Common myeloid progenitor, CD34-positive (primary cell): ENCODE results near the gene TMEM88.

ENCODE experiments used
- CTCF ChIA-PET: fragments of 350-600 bp; sonication (Branson Sonifier 250); formaldehyde crosslinking; loops from one replicate; lab custom pipeline; 2021; ENCODE audit warnings: antibody characterized with exemption; lab: Charles Lee
- POLR2A ChIA-PET: fragments of 350-600 bp; sonication (Branson Sonifier 250); formaldehyde crosslinking; loops from one replicate; lab custom pipeline; 2021; ENCODE audit warnings: antibody characterized with exemption; lab: Charles Lee
- DNase-seq, 3 donors: peaks; one replicate each; pipeline versions ENCODE4 v3.0.0 to v3.0.0-alpha.2; 2013
- H3K27ac ChIP-seq, 2 experiments: 1 replicate in 1 of 2; 2 replicates in 1 of 2; pipeline ENCODE4 v1.7.0; 2013; ENCODE audit warnings: inconsistent platforms in 2 of 2, low read length in 2 of 2, mild to moderate bottlenecking in 2 of 2, low read depth in 1 of 2, moderate library complexity in 1 of 2; ENCODE audit not compliant: severe bottlenecking in 2 of 2, insufficient read depth in 1 of 2, poor library complexity in 1 of 2
- H3K27me3 ChIP-seq, 5 experiments: replicated peaks in 2 of 5; 1 replicate in 3 of 5; 2 replicates in 2 of 5; pipeline versions ENCODE4 v1.6.1 to v1.7.0; 2013; ENCODE audit warnings: low read length in 4 of 5, mild to moderate bottlenecking in 2 of 5, moderate library complexity in 2 of 5, inconsistent platforms in 1 of 5; ENCODE audit not compliant: insufficient read depth in 5 of 5, control insufficient read depth in 4 of 5
- H3K36me3 ChIP-seq, 4 experiments: 1 replicate in 2 of 4; 2 replicates in 2 of 4; pipeline versions ENCODE4 v1.6.1 to v1.7.0; 2013; ENCODE audit warnings: low read length in 3 of 4, control low read depth in 1 of 4, mild to moderate bottlenecking in 1 of 4; ENCODE audit not compliant: control insufficient read depth in 4 of 4, insufficient read depth in 4 of 4
- H3K4me1 ChIP-seq, 4 experiments: 1 replicate in 3 of 4; 2 replicates in 1 of 4; pipeline versions ENCODE4 v1.6.1 to v1.7.1; 2013; ENCODE audit warnings: low read length in 3 of 4, mild to moderate bottlenecking in 3 of 4, control low read depth in 1 of 4, inconsistent platforms in 1 of 4, moderate library complexity in 1 of 4; ENCODE audit not compliant: control insufficient read depth in 4 of 4, insufficient read depth in 4 of 4; ENCODE audit errors: control extremely low read depth in 1 of 4
- H3K4me3 ChIP-seq, 7 experiments: 1 replicate in 4 of 7; 2 replicates in 3 of 7; pipeline versions ENCODE4 v1.5.1 to v1.7.0; 2013; ENCODE audit warnings: mild to moderate bottlenecking in 7 of 7, low read length in 6 of 7, moderate library complexity in 6 of 7, inconsistent platforms in 2 of 7, low read depth in 2 of 7, control low read depth in 1 of 7; ENCODE audit not compliant: insufficient read depth in 4 of 7, control insufficient read depth in 1 of 7; ENCODE audit errors: extremely low read depth in 1 of 7
- H3K9me3 ChIP-seq, 5 experiments: 1 replicate in 4 of 5; 2 replicates in 1 of 5; pipeline versions ENCODE4 v1.6.1 to v1.7.1; 2013; ENCODE audit warnings: low read length in 4 of 5, mild to moderate bottlenecking in 2 of 5, inconsistent platforms in 1 of 5, low read depth in 1 of 5, moderate library complexity in 1 of 5; ENCODE audit not compliant: control insufficient read depth in 4 of 5, insufficient read depth in 2 of 5; ENCODE audit errors: control extremely low read depth in 1 of 5
- WGBS: methylation state at CpG from one replicate; pipeline ENCODE4 v1.1.5; 2013; ENCODE audit not compliant: insufficient coverage; 5-methylcytosine and 5-hydroxymethylcytosine counted together

TMEM88 gene

DNA sequence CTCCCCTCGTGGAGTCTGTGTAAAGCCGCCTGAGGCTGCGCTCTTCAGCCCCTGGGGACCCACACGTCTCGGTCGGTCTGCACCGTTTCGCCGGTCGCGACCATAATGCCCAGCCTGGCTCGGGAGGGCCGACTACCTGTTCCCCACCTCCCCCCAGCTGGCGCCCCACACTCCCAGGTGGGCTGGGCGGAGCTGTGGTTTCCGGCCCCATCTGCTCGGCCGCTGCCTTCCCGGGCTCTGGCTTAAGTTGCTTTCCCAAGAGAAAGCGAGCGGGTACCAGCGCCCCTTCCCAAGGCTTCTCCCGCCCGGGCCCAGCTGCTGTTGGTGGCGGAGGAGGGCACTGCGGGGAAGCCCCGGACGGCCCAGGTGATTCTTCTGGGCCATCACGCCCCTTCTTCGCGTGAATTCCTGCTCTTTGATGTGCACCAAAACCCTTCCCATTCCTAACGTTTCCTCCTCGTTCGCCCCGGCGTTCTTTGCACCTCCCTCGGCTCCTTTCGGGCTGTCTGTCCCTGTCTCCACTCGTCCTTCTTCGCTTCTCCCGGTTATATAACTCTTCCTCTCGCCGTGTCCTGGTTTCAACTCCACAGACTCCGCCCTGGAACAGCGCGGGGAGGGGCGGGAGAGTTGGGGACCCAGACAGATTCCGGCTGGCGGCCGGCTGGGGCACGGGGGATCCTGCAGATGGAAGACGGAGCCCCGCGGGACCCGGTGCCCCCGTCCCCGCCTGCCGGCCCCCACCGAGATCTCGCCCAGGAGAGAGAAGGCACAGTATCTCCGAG, 18.9 kb upstream of the TMEM88 start:
- ChIA-PET CTCF (interaction anchor here (0.7 to 5.6 kb wide), 10 partner anchors 10 to 77 kb away, joined by 3 to 34 read pairs (median 6); partner anchors contain the start of genes CYB5D1 and NAA38), POLR2A (interaction anchor here (0.5 to 5.0 kb wide), 6 partner anchors 9 to 337 kb away, joined by 3 to 37 read pairs (median 11); partner anchors contain the start of genes CYB5D1 and NAA38)
- H3K9me3 ChIP-seq: no peaks in the 10 kb centered on the region
- under 1% methylated on average over 45 of the region's 61 CpGs for whole genome bisulfite sequencing
- DNase-seq: no peak
- H3K36me3 ChIP-seq: peaks cover 0 to 12% (median 9%) of the 10 kb centered on the region in 4 experiments
- H3K4me1 ChIP-seq: peaks cover 19 to 70% (median 60%) of the 10 kb centered on the region in 4 experiments
- peak overlapping the region; percentile 98 to 99 for H3K27ac ChIP-seq
- peak overlapping the region; percentile 64 to 92 (median 79) for H3K4me3 ChIP-seq
- H3K27me3 ChIP-seq: no peaks in the 10 kb centered on the region

DNA sequence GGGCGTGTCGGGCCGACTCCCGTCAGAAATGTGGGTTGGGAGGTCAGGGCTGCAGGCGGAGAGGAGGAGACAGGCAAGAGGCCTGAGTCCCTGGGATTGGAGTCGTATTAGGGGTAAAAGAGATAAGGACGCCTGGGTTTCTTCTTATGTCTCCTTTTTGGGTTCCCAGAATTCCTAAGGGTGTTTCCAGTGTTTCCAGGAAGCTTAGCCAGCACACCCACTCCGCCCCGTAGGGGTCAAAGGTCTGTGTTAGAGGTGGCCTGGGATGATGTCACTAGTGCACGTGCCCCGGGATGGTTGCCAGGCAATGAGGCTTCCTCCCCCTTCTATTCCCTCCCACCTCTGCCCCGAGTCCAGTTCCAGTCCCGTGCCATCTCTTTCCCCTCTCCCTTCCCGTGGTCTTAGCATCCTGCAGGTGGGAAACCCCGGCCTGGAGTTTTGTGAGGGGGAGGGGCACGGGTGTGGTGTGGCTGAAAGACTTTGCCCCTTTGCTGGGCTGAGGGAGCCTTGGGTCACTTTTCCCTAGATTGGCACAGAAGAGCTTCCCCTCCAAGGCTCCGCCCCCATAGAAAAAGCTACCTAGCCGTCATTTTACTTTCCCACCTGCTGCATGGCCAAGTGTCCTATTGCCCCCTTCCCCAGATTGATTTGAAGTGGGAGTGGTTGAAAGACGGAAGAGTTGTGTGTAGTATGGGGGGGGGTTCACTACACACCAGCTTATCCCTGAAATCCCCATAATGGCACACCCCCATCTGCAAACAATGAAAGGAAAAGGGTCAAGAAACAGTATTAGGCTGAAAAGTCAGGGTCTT, 18.1 kb upstream of the TMEM88 start:
- Histone ChIP-seq H3K9me3 (no peaks in the 10 kb centered on the region), H3K4me3 (peak overlapping the region; percentile 64 to 92 (median 79)), H3K36me3 (peaks cover 0 to 12% (median 9%) of the 10 kb centered on the region in 4 experiments), H3K27ac (peak overlapping the region; percentile 98 to 99), H3K4me1 (peaks cover 21 to 75% (median 66%) of the 10 kb centered on the region in 4 experiments), H3K27me3 (no peaks in the 10 kb centered on the region)
- CTCF ChIA-PET: interaction anchor here (0.9 to 4.6 kb wide), 8 partner anchors 8 to 76 kb away, joined by 3 to 29 read pairs (median 4); partner anchors contain the start of genes CHD3 and NAA38
- WGBS: 3% methylated on average over 12 of the region's 19 CpGs
- POLR2A ChIA-PET: interaction anchor here (0.6 to 5.0 kb wide), 3 partner anchors 13 to 382 kb away, joined by 3 to 28 read pairs (median 7); partner anchors contain the start of gene NAA38
- peak; percentile 88 to 94 (median 92) for DNase-seq

DNA sequence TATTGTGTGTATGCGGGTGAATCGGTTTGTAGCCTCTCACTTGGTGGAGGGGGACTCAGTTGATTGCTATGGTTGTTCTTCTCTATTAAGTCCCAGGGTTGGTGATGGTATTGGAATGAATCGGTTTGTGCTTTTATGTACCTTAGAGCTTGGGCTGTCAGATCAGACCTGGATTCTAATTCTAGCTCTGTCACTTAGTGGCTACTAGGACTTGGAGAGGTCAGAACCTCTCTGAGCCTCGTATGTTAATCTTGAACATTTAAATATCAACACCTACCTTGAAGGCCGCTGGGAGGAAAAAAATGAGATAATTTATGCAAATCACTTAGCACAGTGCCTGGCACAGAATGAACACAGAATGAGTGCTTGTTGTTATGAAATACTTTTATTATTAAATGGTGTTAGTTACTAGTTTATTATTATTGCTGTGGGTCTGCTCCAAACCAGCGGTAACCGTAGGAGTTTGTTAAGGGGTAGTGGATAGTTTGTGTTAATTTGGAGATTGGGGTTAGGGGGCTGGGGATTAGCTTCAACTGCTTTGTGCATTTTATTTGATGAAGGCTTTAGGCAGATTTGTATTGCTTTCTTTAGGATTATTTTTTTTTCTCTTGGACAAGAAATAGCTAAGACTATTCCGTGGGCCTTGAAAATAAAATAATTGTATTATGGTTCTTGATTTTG, 17.3 kb upstream of the TMEM88 start:
- peak in 1 of 3 donors; percentile 16 for DNase-seq
- WGBS: 47% methylated on average over 4 of the region's 8 CpGs
- Histone ChIP-seq H3K27me3 (no peaks in the 10 kb centered on the region), H3K27ac (peak overlapping the region; percentile 33 to 99), H3K36me3 (peaks cover 0 to 12% (median 9%) of the 10 kb centered on the region in 4 experiments), H3K4me3 (peak overlapping the region in 6 of 7 experiments; percentile 64 to 92 (median 82)), H3K9me3 (no peaks in the 10 kb centered on the region), H3K4me1 (peaks cover 21 to 79% (median 72%) of the 10 kb centered on the region in 4 experiments)
- ChIA-PET CTCF (interaction anchor here (0.9 to 4.6 kb wide), 9 partner anchors 8 to 60 kb away, joined by 3 to 29 read pairs (median 4); partner anchors contain the start of genes CHD3 and NAA38), POLR2A (interaction anchor here (0.6 to 5.0 kb wide), 5 partner anchors 12 to 381 kb away, joined by 3 to 28 read pairs (median 7); partner anchors contain the start of gene NAA38)

DNA sequence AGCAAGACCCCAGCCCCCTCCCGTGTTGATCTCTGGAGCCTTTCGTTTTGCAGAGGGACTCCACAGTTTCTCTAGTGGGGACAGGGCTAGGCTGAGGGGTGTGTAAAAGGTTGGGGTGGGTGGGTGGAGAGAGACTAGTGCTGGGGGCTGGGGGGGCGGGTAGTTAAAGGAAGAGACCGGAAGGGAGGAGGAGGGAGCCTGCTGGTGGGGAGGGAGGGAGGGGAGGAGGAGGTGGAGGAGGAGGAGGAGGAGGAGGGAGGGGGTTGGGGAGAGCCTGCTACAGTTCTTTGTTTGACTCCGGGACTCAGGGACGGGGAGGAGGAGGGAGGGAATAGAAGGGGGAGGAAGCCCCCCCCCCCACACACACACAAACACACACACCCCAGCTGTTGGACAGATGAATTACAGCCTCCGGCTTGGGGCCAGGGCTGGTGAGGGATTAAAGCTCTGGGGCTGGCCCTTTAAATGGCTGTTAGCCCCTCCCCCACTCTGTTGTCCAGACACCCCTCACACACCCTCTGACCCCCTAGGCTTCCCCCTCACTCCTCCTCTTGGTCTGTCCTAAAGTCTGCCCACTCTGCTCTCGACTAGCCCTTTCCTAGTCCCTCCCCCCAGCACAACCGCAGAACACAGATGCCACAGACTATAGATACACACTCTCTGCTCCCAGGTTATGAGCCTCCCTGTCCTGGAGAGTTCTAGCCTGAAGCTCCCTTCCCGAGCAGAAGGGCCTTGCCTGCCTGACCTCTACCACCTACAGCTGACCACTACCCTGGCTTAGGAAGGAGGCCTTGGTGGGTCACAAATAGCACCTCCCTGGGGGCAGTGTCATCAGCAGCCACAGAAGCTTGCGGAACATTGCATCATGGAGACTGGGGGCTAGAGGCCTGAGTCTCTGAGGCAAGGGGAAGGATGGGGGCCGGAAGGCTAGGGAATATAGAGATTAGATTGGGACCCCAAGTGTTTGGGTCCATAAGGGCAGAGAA, 16.5 kb upstream of the TMEM88 start:
- peaks cover 21 to 84% (median 78%) of the 10 kb centered on the region in 4 experiments for H3K4me1 ChIP-seq
- H3K27me3 ChIP-seq: no peaks in the 10 kb centered on the region
- ChIA-PET POLR2A (interaction anchor here (0.5 to 1.9 kb wide), 4 partner anchors 18 to 406 kb away, joined by 3 to 7 read pairs (median 4); no protein-coding TSS in a partner anchor), CTCF (interaction anchor here (1.0 to 4.6 kb wide), 8 partner anchors 11 to 50 kb away, joined by 3 to 29 read pairs (median 4); partner anchors contain the start of genes CHD3 and NAA38)
- H3K27ac ChIP-seq: peak overlapping the region; percentile 33 to 99
- no peaks in the 10 kb centered on the region for H3K9me3 ChIP-seq
- H3K4me3 ChIP-seq: peak overlapping the region in 6 of 7 experiments; percentile 64 to 92 (median 82)
- 14% methylated on average over 6 of the region's 12 CpGs for WGBS
- DNase-seq: peak in 2 of 3 donors; percentile 83 to 88
- H3K36me3 ChIP-seq: peaks cover 0 to 12% (median 9%) of the 10 kb centered on the region in 4 experiments

DNA sequence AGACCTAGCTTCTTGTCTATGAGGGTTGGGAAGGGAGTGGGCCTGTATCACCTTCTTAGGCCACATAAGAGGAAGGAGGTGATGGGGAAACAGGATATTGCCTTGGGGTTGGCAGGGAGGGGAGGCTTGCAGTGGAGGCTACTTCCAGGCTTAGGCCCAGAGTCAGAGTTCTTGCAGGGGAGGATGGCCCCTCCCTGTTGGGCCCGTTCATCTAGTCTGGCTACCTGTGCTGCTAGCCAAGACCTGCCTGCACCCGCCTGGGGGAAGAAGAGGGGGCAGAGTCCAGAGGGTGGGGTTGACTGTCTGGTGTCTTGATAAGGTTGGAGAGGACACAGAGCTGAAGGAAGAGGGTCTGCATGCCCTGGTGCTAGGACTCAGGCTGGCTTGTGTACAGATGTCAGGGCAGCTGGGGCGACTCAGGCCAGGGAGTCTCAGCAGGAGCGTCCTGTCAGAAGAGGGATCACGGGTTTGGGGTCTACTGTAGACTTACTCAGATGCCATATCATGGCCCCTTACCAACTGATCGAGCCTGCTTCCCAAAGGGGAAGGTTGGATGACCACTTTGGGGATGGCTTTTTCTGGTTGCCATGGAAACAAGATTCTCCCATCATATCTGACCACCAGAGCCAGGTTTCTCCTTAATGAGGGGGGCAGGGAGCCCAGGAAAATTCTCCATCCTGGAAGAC, 15.5 kb upstream of the TMEM88 start:
- CTCF ChIA-PET: interaction anchor here (1.1 to 4.6 kb wide), 4 partner anchors 10 to 23 kb away, joined by 3 to 29 read pairs (median 4); no protein-coding TSS in a partner anchor
- WGBS: 63% methylated on average over 5 of the region's 6 CpGs
- DNase-seq: peak in 2 of 3 donors; percentile 51 to 59
- peak overlapping the region in 1 of 2 experiments; percentile 74 for H3K27ac ChIP-seq
- no peaks in the 10 kb centered on the region for H3K9me3 ChIP-seq
- H3K4me1 ChIP-seq: peaks cover 21 to 86% (median 79%) of the 10 kb centered on the region in 4 experiments
- H3K27me3 ChIP-seq: no peaks in the 10 kb centered on the region
- POLR2A ChIA-PET: interaction anchor here (0.9 to 1.9 kb wide), 2 partner anchors 17 to 85 kb away, joined by 3 to 7 read pairs; no protein-coding TSS in a partner anchor
- H3K36me3 ChIP-seq: peaks cover 0 to 12% (median 9%) of the 10 kb centered on the region in 4 experiments
- H3K4me3 ChIP-seq: peak overlapping the region in 6 of 7 experiments; percentile 34 to 92 (median 56)
